ENCODE measurements around the gene CHST1. TPM values are rescaled to one million over a fixed set of nuclear protein-coding genes. Genes with fewer than 3 reads are reported as not detected.

The CHST1 gene
- total RNA-seq, 1 donor from 2014 or later = 10.6 TPM

DNA sequence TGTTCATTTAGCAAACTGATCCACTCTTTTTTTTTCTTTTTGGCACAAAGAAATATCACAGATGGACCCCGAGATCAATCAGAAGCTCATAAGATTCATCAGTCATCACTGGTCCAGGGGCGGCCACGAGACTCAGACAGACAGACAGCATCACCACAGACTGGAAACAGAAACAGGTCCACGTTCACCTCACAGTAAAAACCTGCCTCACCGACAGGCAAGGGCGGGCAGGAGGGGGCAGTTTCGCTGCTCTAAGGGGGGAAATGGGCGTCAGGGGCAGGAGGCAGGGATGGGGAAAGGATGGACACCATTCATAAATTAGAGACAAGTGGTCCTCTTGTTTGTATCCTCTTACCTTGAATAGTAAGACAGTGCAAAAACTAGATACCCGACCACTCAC lies 16.5 kb downstream of the CHST1 start:
- DNase-seq (ENCODE audit: low spot score in 2 of 2) (no peak), FAIRE-seq (no peak)

DNA sequence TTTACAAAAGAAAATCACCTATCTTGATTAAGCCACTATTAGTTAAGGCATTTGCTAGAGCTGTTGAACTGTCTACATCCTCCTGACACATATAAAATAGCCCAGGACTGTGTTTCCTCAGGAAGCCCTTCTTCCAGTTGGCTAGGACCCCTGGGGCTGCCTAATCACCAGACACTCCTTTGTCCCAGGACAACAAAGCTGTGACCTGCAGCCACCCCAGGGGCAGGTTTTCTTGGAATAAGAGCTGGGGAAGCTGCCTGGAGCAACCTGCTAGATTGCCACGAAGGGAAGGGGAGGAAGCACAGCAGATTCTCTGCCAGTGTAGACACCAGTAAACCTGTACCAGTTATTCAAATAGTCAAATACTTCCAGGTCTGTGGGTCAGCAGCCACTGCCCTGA lies 17.6 kb downstream of the CHST1 start:
- FAIRE-seq = no peak
- no peak for DNase-seq (ENCODE audit: low spot score in 2 of 2)

DNA sequence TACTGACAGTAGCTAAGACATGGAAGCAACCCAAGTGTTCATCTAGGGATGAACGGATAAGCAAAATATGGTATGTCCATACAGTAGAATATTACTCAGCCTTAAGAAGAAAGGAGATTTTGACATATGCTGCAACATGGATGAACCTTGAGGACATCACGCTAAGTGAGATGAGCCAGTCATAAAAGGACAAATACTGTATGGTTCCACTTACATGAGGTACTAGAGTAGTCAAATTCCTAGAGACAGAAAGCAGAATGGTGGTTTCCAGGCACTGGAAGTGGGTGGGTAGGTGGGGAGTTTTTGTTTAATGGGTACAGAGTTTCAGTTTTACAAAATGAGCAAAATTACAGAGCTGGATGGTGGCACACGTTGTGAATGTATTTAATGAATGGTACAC lies 18.1 kb downstream of the CHST1 start:
- no peak for FAIRE-seq
- no peak for DNase-seq (ENCODE audit: low spot score in 2 of 2)

DNA sequence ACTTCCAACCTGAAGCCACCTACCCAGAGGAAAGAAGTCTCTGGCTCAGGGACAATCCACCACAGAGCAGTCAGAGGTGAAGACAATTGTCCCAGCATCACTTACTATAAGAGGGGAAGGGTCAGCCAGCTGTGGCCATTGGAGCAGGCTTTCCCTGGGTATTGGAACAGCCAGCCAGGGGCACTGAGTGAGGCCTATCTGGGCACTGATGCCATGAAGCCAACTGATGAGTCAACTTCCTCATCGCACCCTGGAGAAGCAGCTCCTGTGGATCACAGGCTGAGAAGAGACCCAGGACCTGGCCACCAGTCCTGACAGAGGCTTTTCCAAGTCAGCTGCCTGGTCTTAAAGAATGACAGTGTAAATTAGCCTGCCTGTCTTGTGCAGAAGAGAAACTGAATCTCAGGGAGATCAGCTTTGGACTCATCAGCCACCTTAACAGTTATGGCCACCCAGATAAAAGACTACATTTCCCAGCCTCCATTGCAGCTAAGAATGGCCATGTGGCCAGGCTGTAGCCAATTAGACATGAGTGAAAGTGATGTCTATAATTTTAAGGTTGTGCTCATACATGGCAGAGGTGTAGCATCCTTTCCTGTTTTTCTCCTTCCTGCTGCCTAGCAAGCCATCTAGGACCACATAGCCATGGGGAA lies 19.0 kb downstream of the CHST1 start:
- FAIRE-seq = no peak
- no peak for DNase-seq (ENCODE audit: low spot score in 2 of 2)

DNA sequence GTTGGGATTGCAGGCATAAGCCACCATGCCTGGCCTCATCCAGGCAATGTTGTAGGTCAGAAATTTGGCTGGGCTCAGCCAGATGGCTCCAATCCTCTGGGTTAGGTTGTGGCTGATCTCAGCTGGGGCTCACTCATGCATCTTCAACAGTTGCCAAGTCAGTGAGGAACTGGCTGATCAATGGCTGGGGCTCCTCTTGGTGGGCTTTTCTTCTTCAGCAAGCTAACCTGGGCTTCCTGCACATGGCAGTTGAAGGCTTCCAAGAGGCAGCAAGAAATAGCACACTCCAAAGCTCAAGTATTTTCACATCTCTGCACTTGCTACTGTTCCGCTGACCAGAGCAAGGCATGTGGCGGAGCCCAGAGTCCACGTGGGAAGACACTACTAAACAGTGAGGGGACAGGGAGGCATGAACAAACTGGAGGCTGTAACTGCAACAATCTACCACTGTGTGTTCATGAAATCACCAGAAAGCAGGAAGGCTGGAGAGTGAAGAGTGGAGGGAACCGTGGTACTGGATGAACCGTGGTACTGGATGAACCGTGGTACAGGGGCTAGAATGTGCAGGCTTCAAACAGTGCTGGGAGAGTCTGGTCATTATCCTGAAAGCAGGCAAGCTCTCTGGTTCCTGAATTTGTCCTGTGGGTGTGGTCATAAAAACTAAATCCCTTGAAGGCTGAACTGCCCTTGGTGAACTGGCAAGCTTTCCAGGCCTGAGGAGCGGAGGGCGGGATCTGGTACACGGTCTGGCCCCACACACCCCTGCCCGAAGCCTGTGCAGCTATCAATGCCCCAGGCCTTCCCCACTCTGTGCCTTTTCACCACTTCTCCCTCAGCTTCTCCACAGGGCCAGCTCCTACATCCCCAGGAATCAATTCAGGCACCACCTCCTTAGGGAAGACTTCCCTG lies 20.2 kb downstream of the CHST1 start:
- FAIRE-seq (no peak), DNase-seq (ENCODE audit: low spot score in 2 of 2) (no peak)

DNA sequence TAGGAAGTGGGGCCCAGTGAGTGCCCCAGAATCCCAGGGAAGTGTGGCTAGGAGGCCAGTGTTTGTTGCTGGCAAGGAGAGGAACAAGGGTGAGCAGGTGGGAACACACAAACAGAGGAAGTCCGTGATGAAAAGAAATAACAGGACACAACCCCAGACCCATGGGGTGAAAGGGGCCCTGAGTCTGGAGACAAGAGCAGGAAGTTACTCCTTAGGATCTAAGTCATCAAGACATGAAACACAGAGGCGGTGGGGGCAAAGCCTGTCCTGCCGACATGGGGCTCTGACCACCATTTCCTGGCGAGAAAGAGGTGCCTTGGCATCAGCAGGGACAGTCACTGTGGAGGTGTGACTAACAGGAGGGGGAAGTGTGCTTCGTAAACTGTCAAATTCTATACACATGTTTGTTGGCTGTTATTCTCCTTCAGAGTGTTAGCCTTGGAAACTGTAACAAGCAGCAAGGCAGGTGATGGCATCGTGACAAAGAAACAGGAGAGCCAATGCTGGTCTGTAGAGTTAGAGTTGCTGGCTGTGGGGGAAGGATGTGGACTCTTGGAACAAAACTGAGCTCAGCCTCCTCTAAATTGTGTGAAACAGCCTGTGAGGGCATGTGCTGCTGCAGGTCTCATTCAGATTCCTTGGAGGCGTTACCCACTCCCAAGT lies 21.7 kb downstream of the CHST1 start:
- FAIRE-seq = no peak

DNA sequence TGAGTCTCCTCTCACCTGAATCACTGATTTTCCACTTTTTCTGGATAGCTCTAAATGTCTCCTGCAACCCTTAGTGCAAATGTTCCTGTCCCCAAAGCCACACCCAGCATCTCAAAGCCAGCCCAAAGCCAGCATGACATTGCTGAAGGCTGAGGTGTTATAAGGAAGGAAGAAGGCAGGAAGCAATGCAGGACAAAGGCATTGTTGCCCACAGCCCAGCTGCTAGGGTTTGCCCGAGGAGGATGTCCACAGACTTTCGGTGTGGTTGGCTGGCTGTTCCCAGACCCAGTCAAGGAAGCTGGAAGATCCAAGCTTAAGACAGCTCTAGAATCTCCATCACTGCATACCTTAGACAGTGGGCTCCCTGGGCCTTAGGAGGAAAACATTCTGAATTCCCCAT lies 23.5 kb downstream of the CHST1 start:
- DNase-seq (ENCODE audit: low spot score in 2 of 2) (no peak), FAIRE-seq (no peak)

More for the DNA sequence above, 21.7 kb downstream of the CHST1 start:
- DNase-seq (ENCODE audit: low spot score in 2 of 2) = no peak

DNA sequence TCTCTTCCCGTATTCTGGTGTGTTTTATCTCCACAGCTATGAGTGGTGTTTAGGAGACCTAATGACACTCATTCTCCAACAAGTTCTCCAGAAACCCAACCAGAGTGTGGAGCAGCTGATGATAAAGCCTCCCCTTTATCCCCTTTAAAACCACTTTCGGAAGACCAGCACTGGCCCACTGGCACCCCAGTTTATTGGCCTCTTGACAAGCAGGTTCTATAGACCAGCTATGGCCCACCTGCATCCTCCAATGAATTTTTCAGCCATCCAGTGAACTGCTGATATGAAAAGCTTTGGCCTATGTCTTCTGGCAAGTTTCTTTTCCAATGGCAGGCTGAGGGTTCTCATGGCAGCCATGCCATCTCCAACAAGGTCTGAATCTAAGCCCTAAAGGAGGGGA lies 27.4 kb downstream of the CHST1 start:
- FAIRE-seq (no peak), DNase-seq (ENCODE audit: low spot score in 2 of 2) (no peak)

DNA sequence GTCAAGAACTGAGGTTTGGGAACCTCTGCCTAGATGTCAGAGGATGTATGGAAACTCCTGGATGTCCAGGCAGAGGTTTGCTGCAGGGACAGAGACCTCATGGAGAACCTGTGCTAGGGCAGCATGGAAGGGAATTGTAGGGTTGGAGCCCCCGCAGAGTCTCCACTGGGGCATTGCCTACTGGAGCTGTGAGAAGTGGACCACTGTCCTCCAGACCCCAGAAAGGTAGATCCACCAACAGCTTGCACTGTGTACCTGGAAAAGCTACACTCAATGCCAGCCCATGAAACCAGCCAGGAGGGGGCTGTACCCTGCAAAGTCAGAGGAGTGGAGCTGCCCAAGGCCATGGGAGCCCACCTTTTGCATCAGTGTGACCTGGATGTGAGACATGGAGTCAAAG lies 29.5 kb downstream of the CHST1 start:
- FAIRE-seq (no peak), DNase-seq (ENCODE audit: low spot score in 2 of 2) (no peak)

DNA sequence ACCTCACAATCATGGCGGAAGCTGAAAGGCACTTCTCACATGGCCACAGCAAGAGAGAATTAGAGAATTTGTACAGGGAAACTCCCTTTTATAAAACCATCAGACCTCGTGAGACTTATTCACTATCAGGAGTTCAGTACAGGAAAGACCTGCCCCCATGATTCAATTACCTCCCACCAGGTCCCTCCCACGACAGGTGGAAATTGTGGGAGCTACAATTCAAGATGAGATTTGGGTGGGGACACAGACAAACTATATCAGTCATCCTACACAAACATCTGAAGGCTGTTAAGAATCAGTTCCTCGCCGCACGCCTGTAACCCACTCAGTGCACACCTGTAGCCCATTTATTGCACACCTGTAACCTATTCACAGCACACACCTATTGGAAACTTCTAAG lies 39.8 kb downstream of the CHST1 start:
- DNase-seq (ENCODE audit: low spot score in 2 of 2) (no peak), FAIRE-seq (no peak)

DNA sequence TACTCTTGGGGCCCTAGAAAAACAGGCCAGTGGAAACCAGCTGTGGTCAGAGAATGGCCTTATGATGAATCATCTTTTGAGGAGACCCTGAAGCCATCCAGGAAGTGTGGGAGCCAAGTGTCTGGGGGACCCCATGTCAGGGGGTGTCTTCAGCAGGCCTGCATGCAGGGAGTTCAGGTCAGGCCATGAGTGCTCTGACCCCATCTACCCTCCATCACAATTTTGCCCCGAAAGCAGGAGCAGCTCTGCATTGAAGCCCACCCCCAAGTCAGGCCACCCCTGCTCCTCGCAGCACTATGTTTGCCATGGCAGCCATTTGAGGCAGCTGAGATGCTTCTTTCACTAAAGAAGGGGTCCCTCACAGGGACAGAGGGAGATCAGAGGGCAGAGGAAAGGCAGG lies 41.3 kb downstream of the CHST1 start:
- no peak for DNase-seq (ENCODE audit: low spot score in 2 of 2)
- no peak for FAIRE-seq

DNA sequence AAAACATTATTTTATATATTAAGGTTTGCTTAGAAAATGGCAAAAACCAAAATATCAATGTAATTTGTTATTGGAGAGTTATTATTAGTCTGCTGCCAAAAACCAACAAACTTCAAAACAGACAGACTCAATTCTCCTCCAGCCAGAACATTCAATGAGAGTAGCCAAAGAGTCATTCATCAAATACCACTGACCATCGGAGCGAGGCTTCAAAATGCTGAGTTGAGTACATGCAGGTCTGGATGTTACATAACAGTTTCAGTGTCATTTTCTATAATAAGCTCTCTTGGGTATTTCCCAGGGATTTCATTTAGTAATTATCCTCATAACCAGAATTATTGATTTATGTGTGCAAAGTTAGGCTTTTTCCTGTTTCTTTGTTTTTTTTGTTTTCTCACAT lies 42.6 kb downstream of the CHST1 start:
- FAIRE-seq = no peak
- no peak for DNase-seq (ENCODE audit: low spot score in 2 of 2)

DNA sequence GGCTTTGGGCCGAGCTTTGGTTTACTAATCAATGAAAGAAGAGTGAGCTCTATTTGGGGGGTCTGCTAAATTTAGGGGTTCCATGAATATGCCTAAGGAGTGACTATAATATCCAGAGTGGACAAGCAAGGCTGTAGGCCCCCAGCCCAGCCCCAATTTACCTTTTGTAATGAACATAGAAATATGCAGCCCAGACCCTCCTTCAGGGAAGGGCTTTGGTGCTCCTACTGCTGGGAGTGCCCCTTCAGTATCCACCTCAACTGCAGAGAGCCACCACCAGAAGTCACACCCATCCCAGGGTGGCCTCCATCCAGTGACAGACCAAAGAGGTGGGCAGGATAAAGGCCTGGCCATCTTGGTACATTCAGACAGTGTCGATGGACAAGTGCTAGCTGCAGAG lies 43.1 kb downstream of the CHST1 start:
- DNase-seq (ENCODE audit: low spot score in 2 of 2) (no peak), FAIRE-seq (no peak)

DNA sequence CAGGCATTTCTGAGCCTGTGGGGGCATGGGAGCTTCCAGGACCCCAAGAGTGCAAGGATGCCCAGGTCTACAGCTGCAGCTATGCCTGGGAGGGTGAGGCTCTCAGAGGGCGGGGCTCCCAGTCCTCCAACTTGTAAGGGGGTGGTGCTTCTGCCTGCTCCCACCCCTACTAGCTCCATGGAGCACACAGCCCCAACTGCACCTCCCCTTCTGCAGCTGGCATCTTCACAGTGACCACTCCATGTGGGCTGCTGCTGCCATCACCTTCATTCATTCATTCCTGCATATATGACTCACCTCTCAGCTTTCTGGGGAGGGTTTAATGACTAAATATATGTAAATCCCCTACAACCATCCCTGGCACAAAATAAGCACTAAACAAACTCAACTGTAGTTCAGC lies 43.8 kb downstream of the CHST1 start:
- DNase-seq (ENCODE audit: low spot score in 2 of 2) (no peak), FAIRE-seq (no peak)

DNA sequence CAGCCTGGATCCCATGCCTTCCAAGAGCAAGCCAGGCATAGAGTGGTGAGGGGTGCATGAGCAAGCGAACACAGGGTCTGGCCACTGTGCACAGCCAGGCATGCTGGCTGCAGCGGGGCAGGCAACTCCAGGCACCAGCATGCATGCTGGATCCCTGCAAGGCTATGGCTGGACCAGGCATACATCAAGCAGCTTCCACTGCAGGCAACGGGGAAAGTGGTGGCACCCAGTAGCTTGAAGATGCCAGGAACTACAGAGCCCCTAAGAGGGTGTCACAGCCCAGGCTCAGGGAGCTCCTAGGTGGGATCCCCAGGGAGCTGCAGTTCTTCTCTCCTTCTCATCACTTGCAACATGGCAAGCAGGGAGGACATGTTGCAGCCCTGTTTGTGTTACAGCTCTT lies 45.2 kb downstream of the CHST1 start:
- FAIRE-seq = no peak
- DNase-seq (ENCODE audit: low spot score in 2 of 2) = no peak

DNA sequence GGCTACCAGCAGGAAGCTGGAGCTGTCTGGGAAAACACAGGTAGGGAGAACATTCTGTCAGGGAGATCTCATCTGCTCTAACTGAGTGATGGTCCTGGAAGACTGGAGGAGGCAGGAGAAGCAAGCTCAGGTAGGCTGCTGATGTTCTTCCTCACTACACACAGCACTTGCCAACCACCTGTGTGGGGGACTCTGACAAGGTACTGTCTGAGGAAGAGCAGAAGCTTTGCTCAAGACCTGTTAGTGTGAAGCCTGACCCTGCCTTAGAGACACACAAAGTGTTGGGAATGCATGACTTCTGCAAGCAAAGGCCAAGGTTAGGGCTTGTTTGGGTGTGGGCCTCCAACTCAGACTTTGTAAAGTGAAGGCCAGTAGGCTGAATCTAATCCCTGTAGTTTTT lies 46.5 kb downstream of the CHST1 start:
- no peak for DNase-seq (ENCODE audit: low spot score in 2 of 2)
- no peak for FAIRE-seq

DNA sequence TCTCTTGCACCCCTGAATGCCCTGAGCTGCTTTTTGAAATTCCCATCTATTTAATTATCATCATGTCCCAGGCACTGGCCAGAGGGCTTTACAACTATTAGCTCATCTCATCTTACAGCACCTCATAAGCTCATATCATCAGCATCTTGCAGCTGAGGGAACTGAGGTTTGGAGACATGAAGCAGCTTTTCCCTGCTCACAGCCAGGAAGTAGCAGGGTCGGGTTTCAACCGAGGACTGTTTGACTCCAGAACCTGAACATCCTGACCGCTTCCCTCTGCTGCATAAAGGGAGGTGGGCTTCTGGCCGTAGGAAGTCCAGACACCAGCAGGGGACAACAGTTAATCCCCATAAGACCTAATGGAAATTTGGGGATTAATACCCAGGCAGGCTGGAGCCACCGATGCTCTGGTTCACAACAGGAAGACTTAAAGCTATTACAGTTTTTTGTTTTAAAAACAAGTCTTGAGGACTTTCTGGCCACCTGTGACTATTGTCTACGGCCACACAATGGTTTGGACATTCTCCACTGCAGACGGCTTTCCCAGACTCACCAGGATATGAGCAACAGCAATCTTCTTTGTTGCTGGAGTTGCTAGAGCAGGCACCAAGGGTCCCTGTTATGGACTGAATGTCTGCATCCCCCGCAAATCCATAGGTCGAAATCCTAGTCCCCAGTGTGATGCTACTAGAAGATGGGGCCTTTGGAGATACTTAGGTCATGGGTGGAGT lies 47.4 kb downstream of the CHST1 start:
- FAIRE-seq = no peak

DNA sequence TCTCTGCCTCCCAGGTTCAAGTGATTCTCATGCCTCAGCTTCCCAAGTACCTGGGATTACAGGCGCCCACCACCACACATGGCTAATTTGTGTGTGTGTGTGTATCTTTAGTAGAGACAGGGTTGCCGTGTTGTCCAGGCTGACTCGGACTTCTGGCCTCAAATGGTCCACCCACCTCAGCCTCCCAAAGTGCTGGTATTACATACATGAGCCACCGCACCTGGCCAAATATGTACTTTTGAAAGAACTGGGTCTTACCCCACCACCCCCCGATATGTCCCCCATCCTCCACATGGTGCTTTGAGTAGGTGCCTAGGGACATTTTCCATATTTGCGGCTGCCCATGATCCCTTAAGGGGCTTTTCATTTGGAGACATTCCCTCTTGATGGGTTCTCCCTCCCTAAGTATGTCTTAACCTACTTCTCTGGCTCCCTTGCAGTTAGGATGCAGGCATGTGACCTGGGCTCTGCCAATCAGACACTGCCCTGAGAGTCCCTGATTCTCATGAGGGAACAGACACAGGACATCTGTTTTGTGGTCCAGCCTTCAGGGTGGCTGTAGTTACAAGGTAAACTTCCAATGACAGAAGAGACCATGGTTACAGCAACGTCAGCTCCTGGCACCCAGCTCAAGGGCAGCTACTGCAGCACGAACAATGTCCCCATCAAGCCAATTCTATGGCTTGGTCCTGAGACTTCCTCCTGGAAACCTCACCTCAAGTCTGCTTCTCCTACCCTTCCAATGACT lies 48.4 kb downstream of the CHST1 start:
- FAIRE-seq (no peak), DNase-seq (ENCODE audit: low spot score in 2 of 2) (no peak)

More for the DNA sequence above, 47.4 kb downstream of the CHST1 start:
- no peak for DNase-seq (ENCODE audit: low spot score in 2 of 2)

DNA sequence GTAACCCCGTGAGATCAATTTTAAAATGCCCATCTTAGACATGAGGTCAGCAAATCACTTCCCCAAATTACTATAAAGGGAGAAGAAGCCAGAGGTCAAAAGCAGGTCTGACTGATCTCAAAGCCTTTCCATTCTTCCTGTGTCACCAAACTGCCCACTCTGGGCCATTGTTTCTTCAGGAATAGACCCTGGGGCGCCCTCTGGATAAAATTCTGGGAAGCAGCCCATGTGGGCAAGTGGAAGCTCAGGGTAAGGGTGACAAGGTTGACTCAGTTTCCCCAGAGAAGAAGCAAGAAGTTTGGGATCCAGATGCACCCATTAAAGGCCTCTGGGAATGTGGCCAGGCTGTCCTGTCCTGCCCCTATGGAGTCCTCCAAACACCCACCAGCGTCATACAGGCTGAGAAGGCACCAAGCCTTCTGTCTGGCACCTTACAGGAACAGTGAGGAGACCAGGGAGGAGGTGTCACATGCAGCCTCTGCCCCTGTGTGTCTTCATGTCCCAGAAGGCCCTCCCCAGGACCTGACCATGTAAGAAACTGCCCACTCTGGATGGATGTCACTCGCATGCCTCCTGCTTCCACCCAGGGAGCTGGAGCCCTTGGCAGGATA lies 50.1 kb downstream of the CHST1 start:
- DNase-seq (ENCODE audit: low spot score in 2 of 2) (no peak), FAIRE-seq (no peak)

All from frontal cortex (tissue), 4 donors.